GM12878 (cell line): ENCODE measurements around the gene OS9. TPM values are rescaled to one million over a fixed set of nuclear protein-coding genes. Genes with fewer than 3 reads are reported as not detected.

ENCODE experiments used
- BMI1 ChIP-seq: fragments of 450-650 bp; IDR thresholded peaks from 2 replicates; pipeline ENCODE4 v1.6.1; 2016; ENCODE audit warnings: mild to moderate bottlenecking, moderate library complexity, borderline replicate concordance
- CREM ChIP-seq: IDR thresholded peaks from 2 replicates; pipeline ENCODE4 v1.6.1; 2014; ENCODE audit warnings: antibody characterized with exemption, low read depth
- EZH2 ChIP-seq: IDR thresholded peaks from 2 replicates; pipeline ENCODE4 v1.6.1; 2012; ENCODE audit warnings: low read depth, mild to moderate bottlenecking, control low read depth, inconsistent platforms, low read length, borderline replicate concordance; ENCODE audit not compliant: control insufficient read depth
- KAT2A ChIP-seq: conservative IDR thresholded peaks from 2 replicates; pipeline ENCODE4 v1.6.1; 2011; ENCODE audit warnings: low read depth, low read length; ENCODE audit not compliant: control insufficient read depth
- MEF2B ChIP-seq: fragments of 450-650 bp; IDR thresholded peaks from 2 replicates; pipeline ENCODE4 v1.6.1; 2018; ENCODE audit warnings: mild to moderate bottlenecking, moderate library complexity; ENCODE audit not compliant: partially characterized antibody, poor library complexity, severe bottlenecking
- PAX8 ChIP-seq: fragments of 450-650 bp; IDR thresholded peaks from 2 replicates; pipeline ENCODE4 v1.6.1; 2017; ENCODE audit warnings: mild to moderate bottlenecking, moderate library complexity
- RAD21 ChIP-seq: IDR thresholded peaks from 2 replicates; pipeline ENCODE4 v1.6.1; 2011; ENCODE audit warnings: mild to moderate bottlenecking, low read depth, low read length, moderate library complexity; ENCODE audit not compliant: insufficient read depth
- RELB ChIP-seq: fragments of 450-650 bp; IDR thresholded peaks from 2 replicates; pipeline ENCODE4 v1.6.1; 2017; ENCODE audit warnings: low read depth, mild to moderate bottlenecking, moderate library complexity
- SIN3A ChIP-seq: IDR thresholded peaks from 2 replicates; pipeline ENCODE4 v1.6.1; 2012; ENCODE audit warnings: low read depth, low read length, improper control_type of control experiment
- SREBF2 ChIP-seq: IDR thresholded peaks from 2 replicates; pipeline ENCODE4 v1.6.1; 2012; ENCODE audit warnings: mild to moderate bottlenecking, low read length
- SUZ12 ChIP-seq: fragments of 200-600 bp; sonication (generic); IDR thresholded peaks from one replicate; pipeline ENCODE4 v1.6.1; 2018; ENCODE audit warnings: antibody characterized with exemption, mild to moderate bottlenecking; ENCODE audit not compliant: unreplicated experiment
- YY1 ChIP-seq: IDR thresholded peaks from 2 replicates; pipeline ENCODE4 v1.6.1; 2011; ENCODE audit warnings: low read depth, mild to moderate bottlenecking, low read length
- polyA plus RNA-seq, 11 experiments: library from polyadenylated mRNA; depleted of rRNA in 4 of 11; unstranded in 6 of 11; stranded (reverse) in 5 of 11; fragments of >200 nt; fragmentation: Nextera tagmentation in 4 of 11; fragmentation: Illumina TruSeq in 1 of 11; extraction: Ambion mirVana in 4 of 11; extraction: Trizol in 1 of 11; gene quantifications; 1 replicate in 1 of 11; 2 replicates in 10 of 11; pipeline versions ENCODE4 v1.2.1 to v1.2.3, GENCODE V29; 2011 to 2016; ENCODE audit warnings: inconsistent platforms in 2 of 11, missing spikeins in 2 of 11, low read depth in 1 of 11
- total RNA-seq, 4 experiments: library from RNA; depleted of rRNA in 3 of 4; stranded (reverse); fragments of >200 nt in 3 of 4; fragmentation: Illumina TruSeq in 1 of 4; extraction: Trizol in 1 of 4; gene quantifications; 2 replicates each; pipeline versions ENCODE4 v1.2.1 to v1.2.3, GENCODE V29; 2013 to 2021
- TF ChIP-seq, protein P1 (sequence below): IDR thresholded peaks from 2 replicates; pipeline ENCODE4 v1.6.1; 2012; ENCODE audit warnings: mild to moderate bottlenecking, low read depth, low read length
- TF ChIP-seq, protein P2 (sequence below): fragments of 450-650 bp; formaldehyde crosslinking; IDR thresholded peaks from 2 replicates; pipeline ENCODE4 v1.4.0; 2020; ENCODE audit warnings: mild to moderate bottlenecking, moderate library complexity
- TF ChIP-seq, protein P3 (sequence below): fragments of 450-650 bp; IDR thresholded peaks from 2 replicates; pipeline ENCODE4 v1.6.1; 2018; ENCODE audit warnings: borderline replicate concordance, mild to moderate bottlenecking; ENCODE audit not compliant: partially characterized antibody

OS9 gene
- total and polyA plus RNA-seq, 10 of the 15 experiments (the other 5 are each of a cell fraction or from before 2014, with no cell fraction given), result 5.2 to 106 (median 79.1) TPM

GRCh38 chr12:57744194-57744776, 50.4 kb downstream of the OS9 start (continued):
- TF ChIP-seq, protein P1, sequence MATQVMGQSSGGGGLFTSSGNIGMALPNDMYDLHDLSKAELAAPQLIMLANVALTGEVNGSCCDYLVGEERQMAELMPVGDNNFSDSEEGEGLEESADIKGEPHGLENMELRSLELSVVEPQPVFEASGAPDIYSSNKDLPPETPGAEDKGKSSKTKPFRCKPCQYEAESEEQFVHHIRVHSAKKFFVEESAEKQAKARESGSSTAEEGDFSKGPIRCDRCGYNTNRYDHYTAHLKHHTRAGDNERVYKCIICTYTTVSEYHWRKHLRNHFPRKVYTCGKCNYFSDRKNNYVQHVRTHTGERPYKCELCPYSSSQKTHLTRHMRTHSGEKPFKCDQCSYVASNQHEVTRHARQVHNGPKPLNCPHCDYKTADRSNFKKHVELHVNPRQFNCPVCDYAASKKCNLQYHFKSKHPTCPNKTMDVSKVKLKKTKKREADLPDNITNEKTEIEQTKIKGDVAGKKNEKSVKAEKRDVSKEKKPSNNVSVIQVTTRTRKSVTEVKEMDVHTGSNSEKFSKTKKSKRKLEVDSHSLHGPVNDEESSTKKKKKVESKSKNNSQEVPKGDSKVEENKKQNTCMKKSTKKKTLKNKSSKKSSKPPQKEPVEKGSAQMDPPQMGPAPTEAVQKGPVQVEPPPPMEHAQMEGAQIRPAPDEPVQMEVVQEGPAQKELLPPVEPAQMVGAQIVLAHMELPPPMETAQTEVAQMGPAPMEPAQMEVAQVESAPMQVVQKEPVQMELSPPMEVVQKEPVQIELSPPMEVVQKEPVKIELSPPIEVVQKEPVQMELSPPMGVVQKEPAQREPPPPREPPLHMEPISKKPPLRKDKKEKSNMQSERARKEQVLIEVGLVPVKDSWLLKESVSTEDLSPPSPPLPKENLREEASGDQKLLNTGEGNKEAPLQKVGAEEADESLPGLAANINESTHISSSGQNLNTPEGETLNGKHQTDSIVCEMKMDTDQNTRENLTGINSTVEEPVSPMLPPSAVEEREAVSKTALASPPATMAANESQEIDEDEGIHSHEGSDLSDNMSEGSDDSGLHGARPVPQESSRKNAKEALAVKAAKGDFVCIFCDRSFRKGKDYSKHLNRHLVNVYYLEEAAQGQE, result no peak
- TF ChIP-seq SREBF2 (no peak), KAT2A (no peak), EZH2 (no peak), BMI1 (no peak), MEF2B (peak; percentile 25), CREM (peak; percentile 98), YY1 (peak; percentile 66), SIN3A (no peak), PAX8 (no peak), RELB (no peak), RAD21 (no peak), SUZ12 (no peak)
- TF ChIP-seq, protein P2, sequence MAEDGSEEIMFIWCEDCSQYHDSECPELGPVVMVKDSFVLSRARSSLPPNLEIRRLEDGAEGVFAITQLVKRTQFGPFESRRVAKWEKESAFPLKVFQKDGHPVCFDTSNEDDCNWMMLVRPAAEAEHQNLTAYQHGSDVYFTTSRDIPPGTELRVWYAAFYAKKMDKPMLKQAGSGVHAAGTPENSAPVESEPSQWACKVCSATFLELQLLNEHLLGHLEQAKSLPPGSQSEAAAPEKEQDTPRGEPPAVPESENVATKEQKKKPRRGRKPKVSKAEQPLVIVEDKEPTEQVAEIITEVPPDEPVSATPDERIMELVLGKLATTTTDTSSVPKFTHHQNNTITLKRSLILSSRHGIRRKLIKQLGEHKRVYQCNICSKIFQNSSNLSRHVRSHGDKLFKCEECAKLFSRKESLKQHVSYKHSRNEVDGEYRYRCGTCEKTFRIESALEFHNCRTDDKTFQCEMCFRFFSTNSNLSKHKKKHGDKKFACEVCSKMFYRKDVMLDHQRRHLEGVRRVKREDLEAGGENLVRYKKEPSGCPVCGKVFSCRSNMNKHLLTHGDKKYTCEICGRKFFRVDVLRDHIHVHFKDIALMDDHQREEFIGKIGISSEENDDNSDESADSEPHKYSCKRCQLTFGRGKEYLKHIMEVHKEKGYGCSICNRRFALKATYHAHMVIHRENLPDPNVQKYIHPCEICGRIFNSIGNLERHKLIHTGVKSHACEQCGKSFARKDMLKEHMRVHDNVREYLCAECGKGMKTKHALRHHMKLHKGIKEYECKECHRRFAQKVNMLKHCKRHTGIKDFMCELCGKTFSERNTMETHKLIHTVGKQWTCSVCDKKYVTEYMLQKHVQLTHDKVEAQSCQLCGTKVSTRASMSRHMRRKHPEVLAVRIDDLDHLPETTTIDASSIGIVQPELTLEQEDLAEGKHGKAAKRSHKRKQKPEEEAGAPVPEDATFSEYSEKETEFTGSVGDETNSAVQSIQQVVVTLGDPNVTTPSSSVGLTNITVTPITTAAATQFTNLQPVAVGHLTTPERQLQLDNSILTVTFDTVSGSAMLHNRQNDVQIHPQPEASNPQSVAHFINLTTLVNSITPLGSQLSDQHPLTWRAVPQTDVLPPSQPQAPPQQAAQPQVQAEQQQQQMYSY (CRISPR knock-in tag), result no peak
- TF ChIP-seq, protein P3, sequence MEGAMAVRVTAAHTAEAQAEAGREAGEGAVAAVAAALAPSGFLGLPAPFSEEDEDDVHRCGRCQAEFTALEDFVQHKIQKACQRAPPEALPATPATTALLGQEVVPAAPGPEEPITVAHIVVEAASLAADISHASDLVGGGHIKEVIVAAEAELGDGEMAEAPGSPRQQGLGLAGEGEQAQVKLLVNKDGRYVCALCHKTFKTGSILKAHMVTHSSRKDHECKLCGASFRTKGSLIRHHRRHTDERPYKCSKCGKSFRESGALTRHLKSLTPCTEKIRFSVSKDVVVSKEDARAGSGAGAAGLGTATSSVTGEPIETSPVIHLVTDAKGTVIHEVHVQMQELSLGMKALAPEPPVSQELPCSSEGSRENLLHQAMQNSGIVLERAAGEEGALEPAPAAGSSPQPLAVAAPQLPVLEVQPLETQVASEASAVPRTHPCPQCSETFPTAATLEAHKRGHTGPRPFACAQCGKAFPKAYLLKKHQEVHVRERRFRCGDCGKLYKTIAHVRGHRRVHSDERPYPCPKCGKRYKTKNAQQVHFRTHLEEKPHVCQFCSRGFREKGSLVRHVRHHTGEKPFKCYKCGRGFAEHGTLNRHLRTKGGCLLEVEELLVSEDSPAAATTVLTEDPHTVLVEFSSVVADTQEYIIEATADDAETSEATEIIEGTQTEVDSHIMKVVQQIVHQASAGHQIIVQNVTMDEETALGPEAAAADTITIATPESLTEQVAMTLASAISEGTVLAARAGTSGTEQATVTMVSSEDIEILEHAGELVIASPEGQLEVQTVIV, result no peak
